Endothelial cell of umbilical vein (primary cell): ENCODE data around the gene CTSE. TPM values are rescaled to one million over a fixed set of nuclear protein-coding genes. Genes with fewer than 3 reads are reported as not detected.

Source experiments
- BruUV-seq: library from RNA; stranded (reverse); fragments of 400-500 nt; replicated peaks from 2 replicates; lab custom pipeline; 2021; lab: Mats Ljungman, UMichigan
- CTCF ChIA-PET: fragments of 300-600, 350-600 bp; sonication (Branson Sonifier 250); formaldehyde crosslinking; loops from one replicate; lab custom pipeline; 2021; ENCODE audit warnings: antibody characterized with exemption, inconsistent platforms; lab: Charles Lee
- POLR2A ChIA-PET: fragments of 300-600, 350-600 bp; sonication (Branson Sonifier 250); formaldehyde crosslinking; loops from one replicate; lab custom pipeline; 2021; ENCODE audit warnings: antibody characterized with exemption, inconsistent platforms; lab: Charles Lee
- DNase-seq: peaks from one replicate; pipeline ENCODE4 v3.0.0-alpha.2; 2011; ENCODE audit warnings: low read depth, low spot score
- FAIRE-seq: peaks from 2 replicates; lab custom pipeline; 2011; peaks lifted over from hg19 to GRCh38; lab: Jason Lieb, UNC
- H2AFZ ChIP-seq: 2 replicates; pipeline ENCODE4 v1.6.0; 2012; ENCODE audit warnings: low read depth, low read length, control low read depth, inconsistent platforms
- H3K27ac ChIP-seq: 2 replicates; pipeline ENCODE4 v1.5.1; 2011; ENCODE audit warnings: low read depth, mild to moderate bottlenecking, control low read depth, low read length, moderate library complexity; ENCODE audit not compliant: insufficient read depth
- H3K27me3 ChIP-seq, 2 experiments: 2 replicates each; pipeline versions ENCODE4 v1.6.0 to v1.6.1; 2011; ENCODE audit warnings: low read length in 2 of 2, mixed read lengths in 1 of 2; ENCODE audit not compliant: control insufficient read depth in 2 of 2, insufficient read depth in 2 of 2
- H3K36me3 ChIP-seq, 2 experiments: 2 replicates in 1 of 2; 3 replicates in 1 of 2; pipeline ENCODE4 v1.5.1; 2011; ENCODE audit warnings: low read length in 2 of 2, mild to moderate bottlenecking in 1 of 2, moderate library complexity in 1 of 2; ENCODE audit not compliant: control insufficient read depth in 2 of 2, insufficient read depth in 2 of 2; ENCODE audit errors: extremely low read depth in 1 of 2
- H3K4me1 ChIP-seq: 3 replicates; pipeline ENCODE4 v1.5.1; 2011; ENCODE audit warnings: mild to moderate bottlenecking, low read length; ENCODE audit not compliant: control insufficient read depth, insufficient read depth; ENCODE audit errors: extremely low read depth
- H3K4me2 ChIP-seq: 2 replicates; pipeline ENCODE4 v1.6.1; 2011; ENCODE audit warnings: low read length, control low read depth, mixed read lengths; ENCODE audit not compliant: insufficient read depth
- H3K4me3 ChIP-seq, 3 experiments: fragments of 200-600 bp in 1 of 3; sonication (generic), shearing (Covaris generic) in 1 of 3; replicated peaks in 1 of 3; 2 replicates each; pipeline ENCODE4 v1.5.1; 2011 to 2016; ENCODE audit warnings: control low read depth in 3 of 3, low read length in 3 of 3, mild to moderate bottlenecking in 2 of 3, inconsistent platforms in 1 of 3, low read depth in 1 of 3, moderate library complexity in 1 of 3; ENCODE audit not compliant: insufficient read depth in 1 of 3
- H3K79me2 ChIP-seq: 2 replicates; pipeline ENCODE4 v1.6.0; 2012; ENCODE audit warnings: low read length, inconsistent platforms; ENCODE audit not compliant: control insufficient read depth, insufficient read depth
- H3K9ac ChIP-seq: replicated peaks from 2 replicates; pipeline ENCODE3; 2011; ENCODE audit warnings: low read length, control low read depth; ENCODE audit not compliant: insufficient read depth; ENCODE audit errors: extremely low read depth
- H3K9me1 ChIP-seq: replicated peaks from 3 replicates; pipeline ENCODE4 v1.6.0; 2011; ENCODE audit warnings: mild to moderate bottlenecking, low read length; ENCODE audit not compliant: control insufficient read depth, insufficient read depth; ENCODE audit errors: extremely low read depth
- H3K9me3 ChIP-seq: replicated peaks from 2 replicates; pipeline ENCODE4 v1.5.1; 2012; ENCODE audit warnings: low read length, inconsistent platforms; ENCODE audit not compliant: control insufficient read depth, insufficient read depth
- H4K20me1 ChIP-seq: replicated peaks from 2 replicates; pipeline ENCODE3; 2011; ENCODE audit warnings: mild to moderate bottlenecking, low read length; ENCODE audit not compliant: control insufficient read depth, insufficient read depth; ENCODE audit errors: extremely low read depth
- EZH2 ChIP-seq: IDR thresholded peaks from 2 replicates; pipeline ENCODE4 v1.6.1; 2012; ENCODE audit warnings: borderline replicate concordance, low read depth, mild to moderate bottlenecking, moderate library complexity, low read length, inconsistent platforms; ENCODE audit not compliant: severe bottlenecking
- FOS ChIP-seq: IDR thresholded peaks from 2 replicates; pipeline ENCODE4 v1.6.1; 2011; ENCODE audit warnings: mild to moderate bottlenecking, low read length, moderate library complexity, borderline replicate concordance; ENCODE audit not compliant: insufficient read depth
- GATA2 ChIP-seq: IDR thresholded peaks from 2 replicates; pipeline ENCODE4 v1.7.0; 2011; ENCODE audit warnings: low read depth, mild to moderate bottlenecking, moderate library complexity, mixed read lengths, low read length; ENCODE audit not compliant: insufficient read length, insufficient read depth
- MYC ChIP-seq: IDR thresholded peaks from one replicate; pipeline ENCODE4 v1.6.1; 2011; ENCODE audit warnings: mild to moderate bottlenecking, low read depth, low read length
- POLR2A ChIP-seq: IDR thresholded peaks from 2 replicates; pipeline ENCODE4 v1.6.1; 2012; ENCODE audit warnings: low read depth, mild to moderate bottlenecking, control low read depth, low read length
- POLR2AphosphoS5 ChIP-seq: IDR thresholded peaks from 2 replicates; pipeline ENCODE4 v1.6.1; 2012; ENCODE audit warnings: low read depth, mild to moderate bottlenecking, control low read depth, low read length, moderate library complexity; ENCODE audit not compliant: insufficient read depth
- dilution Hi-C: fragments of 300-500 bp; cut with MboI; formaldehyde crosslinking; loops from one replicate; pipeline ENCODE4 v1.15.0; 2019; ENCODE audit warnings: low sequenced_read_pairs; ENCODE audit not compliant: extremely low pct_ligation_motif_present
- intact Hi-C: fragments of 100-400 bp; cut with micrococcal nuclease; formaldehyde crosslinking; loops from one replicate; pipeline ENCODE4 v1.10.0; 2022
- polyA plus RNA-seq, 4 experiments: library from polyadenylated mRNA; depleted of rRNA in 3 of 4; stranded (reverse) in 3 of 4; unstranded in 1 of 4; fragments of >200 nt; gene quantifications; 2 replicates each; pipeline versions ENCODE4 v1.2.1 to v1.2.3, GENCODE V29; 2011 to 2012; ENCODE audit warnings: missing spikeins in 1 of 4
- total RNA-seq: library from RNA; stranded (reverse); gene quantifications from 2 replicates; pipeline ENCODE4 v1.2.3, GENCODE V29; 2021
- TF ChIP-seq, protein P1 (sequence below), 2 donors: IDR thresholded peaks; 1 replicate in 1 of 2; 2 replicates in 1 of 2; pipeline ENCODE4 v1.5.1; 2011; ENCODE audit warnings: low read length in 2 of 2, mild to moderate bottlenecking in 2 of 2, moderate library complexity in 2 of 2, control low read depth in 1 of 2, inconsistent platforms in 1 of 2, low read depth in 1 of 2; ENCODE audit not compliant: insufficient read depth in 1 of 2; ENCODE audit errors: extremely low read depth in 1 of 2
- TF ChIP-seq, protein P2 (sequence below): IDR thresholded peaks from 2 replicates; pipeline ENCODE4 v1.6.1; 2011; ENCODE audit not compliant: insufficient read depth, insufficient read length

Gene CTSE
- total and polyA plus RNA-seq, 2 donors (not counting 3 experiments of a cell fraction or from before 2014, with no cell fraction given), result 0.17 TPM; not detected in 1

DNA sequence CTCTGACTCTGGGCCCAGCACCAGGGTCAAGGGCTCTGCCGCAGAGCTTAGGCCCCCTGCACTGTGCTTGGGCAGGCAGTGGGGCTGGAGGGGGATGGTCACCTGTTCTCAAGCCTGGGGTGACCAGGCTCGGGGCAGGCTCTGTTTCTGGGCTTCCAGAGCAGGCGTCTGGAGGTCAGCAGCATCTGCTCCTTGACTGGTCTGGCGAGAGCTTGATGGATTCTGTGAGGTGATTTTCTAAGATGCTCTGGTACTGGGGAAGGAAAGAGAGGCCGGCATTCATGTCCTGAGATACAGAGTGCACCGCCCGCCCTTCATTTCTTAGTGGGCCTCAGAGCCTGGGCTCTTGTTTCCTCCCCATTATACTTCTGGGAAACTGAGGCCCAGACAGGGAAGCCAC is 45.0 kb downstream of the CTSE start:
- H3K4me1 ChIP-seq, result peaks cover 6% of the 10 kb centered on the region
- intact Hi-C loops (no loop called here), dilution Hi-C loops (loop anchor here (25.0 kb wide), 1 partner anchor 134 kb away; the partner anchor contains the start of gene AVPR1B)
- no peaks in the 10 kb centered on the region for H3K36me3 ChIP-seq
- no peak overlapping the region for H3K4me3 ChIP-seq
- no peaks in the 10 kb centered on the region for H3K9me1 ChIP-seq
- H3K9me3 ChIP-seq, result no peaks in the 10 kb centered on the region
- DNase-seq (no peak), FAIRE-seq (no peak)
- ChIA-PET POLR2A (no interaction called here), CTCF (interaction anchor here (0.8 to 12.0 kb wide), 9 partner anchors 17 to 319 kb away, joined by 3 to 1606 read pairs (median 16); no protein-coding TSS in a partner anchor)
- no peak overlapping the region for H3K4me2 ChIP-seq
- H3K27ac ChIP-seq, result no peak overlapping the region
- no TSS peak for BruUV-seq
- H4K20me1 ChIP-seq, result no peaks in the 10 kb centered on the region
- H3K79me2 ChIP-seq, result no peaks in the 10 kb centered on the region
- no peak overlapping the region for H2AFZ ChIP-seq
- no peaks in the 10 kb centered on the region for H3K27me3 ChIP-seq
- H3K9ac ChIP-seq, result no peak overlapping the region
- TF ChIP-seq, protein P1, sequence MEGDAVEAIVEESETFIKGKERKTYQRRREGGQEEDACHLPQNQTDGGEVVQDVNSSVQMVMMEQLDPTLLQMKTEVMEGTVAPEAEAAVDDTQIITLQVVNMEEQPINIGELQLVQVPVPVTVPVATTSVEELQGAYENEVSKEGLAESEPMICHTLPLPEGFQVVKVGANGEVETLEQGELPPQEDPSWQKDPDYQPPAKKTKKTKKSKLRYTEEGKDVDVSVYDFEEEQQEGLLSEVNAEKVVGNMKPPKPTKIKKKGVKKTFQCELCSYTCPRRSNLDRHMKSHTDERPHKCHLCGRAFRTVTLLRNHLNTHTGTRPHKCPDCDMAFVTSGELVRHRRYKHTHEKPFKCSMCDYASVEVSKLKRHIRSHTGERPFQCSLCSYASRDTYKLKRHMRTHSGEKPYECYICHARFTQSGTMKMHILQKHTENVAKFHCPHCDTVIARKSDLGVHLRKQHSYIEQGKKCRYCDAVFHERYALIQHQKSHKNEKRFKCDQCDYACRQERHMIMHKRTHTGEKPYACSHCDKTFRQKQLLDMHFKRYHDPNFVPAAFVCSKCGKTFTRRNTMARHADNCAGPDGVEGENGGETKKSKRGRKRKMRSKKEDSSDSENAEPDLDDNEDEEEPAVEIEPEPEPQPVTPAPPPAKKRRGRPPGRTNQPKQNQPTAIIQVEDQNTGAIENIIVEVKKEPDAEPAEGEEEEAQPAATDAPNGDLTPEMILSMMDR (IDR thresholded peaks at IDR 0.05; ENCODE audit: extremely low read depth in 1 of 2, insufficient read depth in 1 of 2, low read depth in 1 of 2, low read length in 2 of 2), result no peak
- TF ChIP-seq MYC (no peak), POLR2AphosphoS5 (no peak), EZH2 (no peak), POLR2A (no peak), GATA2 (no peak), FOS (no peak)
- TF ChIP-seq, protein P2, sequence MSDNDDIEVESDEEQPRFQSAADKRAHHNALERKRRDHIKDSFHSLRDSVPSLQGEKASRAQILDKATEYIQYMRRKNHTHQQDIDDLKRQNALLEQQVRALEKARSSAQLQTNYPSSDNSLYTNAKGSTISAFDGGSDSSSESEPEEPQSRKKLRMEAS, result no peak
